ENCODE results near the gene ITGB7. TPM values are rescaled to one million over a fixed set of nuclear protein-coding genes. Genes with fewer than 3 reads are reported as not detected.
"Not testable (repeated sequence)": the region's sequence is repeated elsewhere in the genome, so short reads cannot be mapped to it uniquely, and the experiment has no call there.

Gene ITGB7
- total RNA-seq, 1 experiment from 2014 or later: 38.6 TPM

DNA sequence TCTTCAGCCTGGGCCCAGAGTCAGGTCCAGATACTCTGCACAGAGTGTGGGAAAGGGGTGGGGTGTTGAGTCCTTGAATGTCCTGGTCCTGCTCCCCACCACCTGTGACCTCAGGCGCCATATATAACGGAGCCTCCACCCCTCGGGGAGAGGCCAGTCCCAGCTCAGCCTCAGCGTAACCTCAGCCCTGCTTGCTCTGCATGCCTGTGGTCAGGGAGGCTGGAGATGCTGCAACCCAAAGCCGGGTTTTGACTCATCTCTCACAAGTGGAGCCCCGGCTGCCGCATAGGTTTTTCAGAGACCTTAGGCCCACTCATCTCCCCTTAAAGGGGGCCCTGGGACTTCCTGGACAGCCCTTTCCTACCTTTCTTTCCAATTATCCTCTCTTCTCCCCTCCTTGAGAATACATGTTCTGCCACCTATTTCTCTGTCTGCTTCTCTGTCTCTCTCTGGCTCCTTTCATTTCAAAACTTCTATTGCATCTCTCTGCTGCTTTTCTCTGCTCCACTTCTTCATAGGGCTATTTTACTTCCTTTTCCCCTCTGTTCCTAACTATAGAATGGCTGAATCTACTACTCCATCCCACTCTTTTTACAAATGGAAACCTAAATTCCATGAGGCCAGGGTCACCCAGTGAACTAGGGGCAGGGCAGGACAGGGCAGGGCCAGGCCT is 1.2 kb downstream of the ITGB7 start:
- DNase-seq (ENCODE audit: low read depth): no peak

DNA sequence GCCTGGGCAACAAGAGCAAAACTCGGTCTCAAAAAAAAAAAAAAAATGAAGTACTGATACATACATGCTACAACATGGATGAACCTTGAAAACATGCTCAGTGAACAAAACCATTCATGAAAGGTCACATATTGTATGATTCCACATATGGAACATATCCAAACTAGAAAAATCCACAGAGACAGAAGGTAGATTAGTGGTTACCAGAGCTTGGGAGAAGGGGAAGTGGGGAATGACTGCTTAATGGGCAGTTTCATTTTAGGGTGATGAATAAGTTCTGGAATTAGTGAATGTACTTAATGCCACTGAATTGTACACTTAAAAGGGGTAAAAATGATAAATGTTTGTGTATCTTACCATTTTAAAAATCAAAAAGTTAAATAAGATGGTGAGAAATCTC is 2.7 kb downstream of the ITGB7 start:
- DNase-seq (ENCODE audit: low read depth): no peak
- in situ Hi-C loops (cut with HindIII; ENCODE audit: low pct_unique_long_range_greater_than_20kb, low sequenced_read_pairs): no loop called here

More for the DNA sequence above, 1.2 kb downstream of the ITGB7 start:
- in situ Hi-C loops (cut with HindIII; ENCODE audit: low pct_unique_long_range_greater_than_20kb, low sequenced_read_pairs): no loop called here

GRCh38 chr12:53202316-53202715 is 4.7 kb downstream of the ITGB7 start:
- DNase-seq (ENCODE audit: low read depth); in situ Hi-C loops (cut with HindIII; ENCODE audit: low pct_unique_long_range_greater_than_20kb, low sequenced_read_pairs): not testable (repeated sequence)

GRCh38 chr12:53201639-53202038 is 5.4 kb downstream of the ITGB7 start:
- DNase-seq (ENCODE audit: low read depth): no peak
- in situ Hi-C loops (cut with HindIII; ENCODE audit: low pct_unique_long_range_greater_than_20kb, low sequenced_read_pairs): no loop called here

DNA sequence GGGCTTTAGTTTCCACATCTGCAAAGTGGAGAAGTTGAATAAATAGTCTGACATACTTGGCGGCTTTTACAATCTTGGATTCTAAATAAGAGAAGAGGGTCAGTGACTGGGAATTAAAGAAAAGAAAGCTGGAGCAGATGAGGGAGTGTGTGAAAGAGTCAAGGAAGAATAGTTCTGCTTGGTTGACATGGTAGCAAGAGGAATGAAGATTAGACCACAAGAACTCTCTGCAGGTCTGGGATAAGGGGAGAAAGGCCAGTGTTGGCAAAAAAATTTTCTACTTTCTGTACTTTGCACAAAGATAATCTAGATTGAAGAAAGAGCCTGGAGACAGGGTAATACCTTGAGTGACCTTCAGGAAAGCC is 5.9 kb downstream of the ITGB7 start:
- in situ Hi-C loops (cut with HindIII; ENCODE audit: low pct_unique_long_range_greater_than_20kb, low sequenced_read_pairs): no loop called here
- no peak for DNase-seq (ENCODE audit: low read depth)

DNA sequence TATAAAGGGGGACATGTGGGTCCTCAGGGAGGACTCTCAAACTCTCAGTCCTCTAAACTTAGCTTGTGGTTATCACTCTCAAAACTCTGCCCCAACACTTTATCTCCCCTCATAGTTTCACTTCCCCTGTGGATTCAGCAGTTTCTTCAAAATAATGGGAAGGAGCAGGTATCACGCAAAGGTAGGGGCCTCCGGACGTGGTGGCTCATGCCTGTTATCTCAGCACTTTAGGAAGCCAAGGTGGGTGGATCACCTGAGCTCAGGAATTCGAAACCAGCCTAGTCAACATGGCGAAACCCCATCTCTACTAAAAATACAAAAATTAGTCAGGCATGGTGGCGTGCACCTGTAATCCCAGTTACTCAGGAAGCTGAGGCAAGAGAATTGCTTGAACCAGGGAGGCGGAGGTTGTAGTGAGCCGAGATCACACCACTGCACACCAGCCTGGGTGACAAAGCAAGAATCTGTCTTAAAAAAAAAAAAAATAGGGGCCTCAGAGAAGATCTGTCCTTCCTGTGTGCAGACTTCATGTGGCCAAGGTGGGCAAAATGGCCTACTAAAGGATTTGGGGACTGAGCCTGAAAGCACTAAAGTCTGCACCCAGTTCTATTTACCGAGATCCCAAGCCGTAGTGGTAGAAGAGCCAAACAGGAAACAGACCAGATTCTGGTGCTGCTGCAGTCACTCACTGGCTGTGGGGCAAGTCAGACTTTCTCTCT is 6.4 kb downstream of the ITGB7 start:
- no peak for DNase-seq (ENCODE audit: low read depth)
- in situ Hi-C loops (cut with HindIII; ENCODE audit: low pct_unique_long_range_greater_than_20kb, low sequenced_read_pairs): no loop called here

DNA sequence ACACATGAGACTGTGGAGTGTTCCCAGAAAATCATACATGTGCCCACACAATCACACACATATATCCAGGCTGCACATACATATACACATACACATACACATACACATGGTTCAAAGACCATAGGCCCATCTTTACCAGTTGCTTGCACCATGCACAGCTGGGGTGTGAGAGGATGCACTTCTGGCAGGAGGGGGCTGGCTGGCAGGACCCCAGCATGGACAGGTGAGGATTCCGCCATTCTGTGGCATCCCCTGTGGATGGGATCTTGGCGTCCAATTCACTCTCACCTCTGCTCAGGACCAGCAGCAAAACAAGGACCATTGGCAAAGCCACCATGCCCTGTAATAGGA is 7.0 kb downstream of the ITGB7 start:
- no peak for DNase-seq (ENCODE audit: low read depth)
- in situ Hi-C loops (cut with HindIII; ENCODE audit: low pct_unique_long_range_greater_than_20kb, low sequenced_read_pairs): no loop called here

DNA sequence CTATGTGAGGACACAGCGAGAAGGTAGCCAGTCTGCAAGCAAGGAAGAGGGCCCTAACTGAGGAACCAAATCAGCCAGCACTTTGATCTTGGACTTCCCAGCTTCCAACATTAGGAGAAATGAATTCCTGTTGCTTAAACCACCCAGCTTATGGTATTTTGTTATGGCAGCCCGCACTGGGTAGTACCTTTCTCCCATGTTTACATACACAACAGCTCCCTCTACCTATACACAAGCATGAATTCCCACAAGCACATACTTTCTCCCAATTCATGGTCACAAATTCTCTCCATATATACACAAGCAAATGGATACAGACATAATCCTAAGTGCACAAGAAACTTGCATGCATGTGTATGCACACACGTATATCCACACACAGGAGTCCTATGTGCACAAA is 7.4 kb downstream of the ITGB7 start:
- DNase-seq (ENCODE audit: low read depth): no peak
- in situ Hi-C loops (cut with HindIII; ENCODE audit: low pct_unique_long_range_greater_than_20kb, low sequenced_read_pairs): loop anchor here (10.0 kb wide), 1 partner anchor 65 kb away; no protein-coding TSS in a partner anchor

- no peak for DNase-seq (ENCODE audit: low read depth)
- in situ Hi-C loops (cut with HindIII; ENCODE audit: low pct_unique_long_range_greater_than_20kb, low sequenced_read_pairs): loop anchor here (10.0 kb wide), 1 partner anchor 64 kb away; no protein-coding TSS in a partner anchor
These were observed 8.5 kb downstream of the ITGB7 start for GRCh38 chr12:53198486-53199110.

DNA sequence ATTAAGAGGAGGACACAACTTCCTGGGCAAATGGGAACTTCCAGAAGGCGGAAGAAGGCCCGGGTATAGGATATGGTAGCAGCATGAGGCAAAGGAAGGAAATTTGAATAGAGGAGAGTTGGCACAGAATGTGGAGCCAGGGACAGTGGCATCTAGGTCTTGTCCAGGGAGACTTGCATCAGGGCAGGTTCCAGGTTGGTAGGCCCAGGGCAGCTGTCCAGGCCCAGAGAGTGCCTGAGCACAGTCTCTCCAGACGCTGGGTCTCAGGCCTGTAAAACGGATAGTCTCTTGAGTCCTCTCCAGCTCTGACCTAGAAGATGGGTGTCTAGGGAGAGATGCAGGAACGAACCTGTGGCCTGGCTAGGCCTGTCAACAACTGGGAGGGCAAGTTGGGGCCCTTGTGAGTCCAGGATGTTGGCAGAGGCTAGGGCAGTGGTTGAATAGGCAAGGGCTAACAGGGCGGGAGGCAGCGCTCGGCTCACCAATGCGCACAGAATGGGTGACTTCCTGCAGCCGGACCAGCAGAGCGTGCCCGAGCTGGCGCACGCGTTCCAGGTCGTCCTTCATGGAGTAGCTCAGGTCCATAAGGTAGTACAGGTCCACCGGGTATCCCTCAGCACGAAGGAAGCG is 9.9 kb downstream of the ITGB7 start:
- in situ Hi-C loops (cut with HindIII; ENCODE audit: low pct_unique_long_range_greater_than_20kb, low sequenced_read_pairs): loop anchor here (10.0 kb wide), 1 partner anchor 62 kb away; no protein-coding TSS in a partner anchor
- DNase-seq (ENCODE audit: low read depth): no peak

DNA sequence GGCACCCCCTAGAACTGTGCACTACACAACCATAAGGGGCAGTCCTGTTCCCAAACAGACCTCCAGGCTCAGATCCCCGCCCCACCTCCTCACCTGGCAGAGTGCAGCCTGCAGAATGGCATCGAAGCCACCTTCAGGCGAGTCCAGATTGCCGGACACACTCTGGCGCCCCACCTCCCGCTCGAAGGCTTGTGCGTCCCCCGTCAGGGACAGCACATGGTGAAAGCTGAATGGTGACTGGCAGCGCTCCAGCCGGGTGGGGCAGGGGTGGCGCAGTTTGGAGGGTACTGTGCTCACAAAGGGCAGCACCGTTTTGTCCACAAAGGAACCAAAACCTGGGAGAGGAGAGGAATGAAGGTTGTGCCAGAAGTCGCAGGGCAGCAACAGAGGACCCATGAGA is 10.6 kb downstream of the ITGB7 start:
- in situ Hi-C loops (cut with HindIII; ENCODE audit: low pct_unique_long_range_greater_than_20kb, low sequenced_read_pairs): loop anchor here (10.0 kb wide), 1 partner anchor 62 kb away; no protein-coding TSS in a partner anchor
- DNase-seq (ENCODE audit: low read depth): no peak

DNA sequence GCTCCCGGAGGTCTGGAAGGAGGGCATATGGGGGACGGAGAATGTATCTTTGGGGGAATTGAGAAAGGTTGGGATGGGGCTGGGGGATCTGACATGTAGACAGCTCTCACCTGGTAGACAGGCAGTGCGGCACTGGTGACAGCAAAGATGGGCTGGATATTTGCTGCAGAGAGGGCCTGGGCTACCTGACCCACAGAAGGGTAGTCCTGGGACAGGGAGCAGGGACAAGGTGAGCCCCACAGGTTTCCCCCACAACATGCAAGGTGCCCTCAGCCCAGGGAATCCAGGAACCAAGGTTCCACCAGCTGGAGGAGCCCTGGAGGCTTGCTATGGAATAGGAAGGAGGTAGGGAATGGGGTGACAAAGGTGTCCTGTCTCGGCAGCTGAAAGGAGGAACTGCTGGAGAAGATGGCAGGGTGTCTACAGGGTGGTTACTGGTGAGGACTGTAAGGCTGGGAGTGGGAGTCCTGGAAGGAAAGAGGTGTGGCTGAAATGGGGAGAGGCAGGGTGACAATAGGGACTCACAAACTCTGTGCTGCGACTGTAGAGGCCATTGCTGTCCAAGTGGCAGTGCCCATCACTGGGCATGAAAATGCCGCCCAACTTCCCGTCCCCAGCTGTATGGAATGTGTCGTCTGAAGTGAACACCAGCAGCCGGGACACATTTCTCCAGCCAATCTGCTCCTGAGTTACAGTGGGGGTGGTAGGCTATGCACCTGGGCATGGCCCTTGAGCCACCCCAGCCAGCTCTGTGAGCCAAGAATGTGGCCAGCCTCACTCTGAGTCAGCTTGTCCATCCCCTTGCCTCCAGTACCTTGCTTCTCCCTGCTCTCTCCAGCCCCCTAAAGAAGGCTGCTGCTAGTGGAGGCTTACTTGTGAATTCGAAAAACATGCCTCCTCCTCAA is 11.3 kb downstream of the ITGB7 start:
- peak; percentile 22 for DNase-seq (ENCODE audit: low read depth)
- in situ Hi-C loops (cut with HindIII; ENCODE audit: low pct_unique_long_range_greater_than_20kb, low sequenced_read_pairs): loop anchor here (10.0 kb wide), 1 partner anchor 61 kb away; no protein-coding TSS in a partner anchor

DNA sequence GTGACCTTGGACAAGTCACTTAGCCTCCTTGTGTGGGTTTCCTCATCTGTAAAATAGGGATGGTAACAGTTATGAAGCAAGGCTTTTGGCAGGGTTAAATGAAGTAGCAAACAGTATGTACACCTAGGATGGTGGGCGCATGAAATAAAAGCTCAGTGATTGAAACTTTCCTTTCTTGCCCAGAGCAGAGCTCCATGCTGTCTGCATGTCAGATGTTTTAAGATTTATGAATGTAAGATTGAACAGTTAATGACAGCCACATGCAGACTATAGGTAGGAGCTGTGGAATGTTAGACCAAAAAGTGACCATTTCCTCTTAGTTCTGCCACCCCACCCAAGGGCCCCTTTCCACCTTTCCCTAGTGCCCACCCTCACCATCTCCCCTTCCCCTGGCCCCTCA is 12.1 kb downstream of the ITGB7 start:
- in situ Hi-C loops (cut with HindIII; ENCODE audit: low pct_unique_long_range_greater_than_20kb, low sequenced_read_pairs): loop anchor here (10.0 kb wide), 1 partner anchor 60 kb away; no protein-coding TSS in a partner anchor
- DNase-seq (ENCODE audit: low read depth): no peak

GRCh38 chr12:53193985-53194716 is 12.9 kb downstream of the ITGB7 start:
- in situ Hi-C loops (cut with HindIII; ENCODE audit: low pct_unique_long_range_greater_than_20kb, low sequenced_read_pairs): loop anchor here (10.0 kb wide), 1 partner anchor 59 kb away; no protein-coding TSS in a partner anchor

DNA sequence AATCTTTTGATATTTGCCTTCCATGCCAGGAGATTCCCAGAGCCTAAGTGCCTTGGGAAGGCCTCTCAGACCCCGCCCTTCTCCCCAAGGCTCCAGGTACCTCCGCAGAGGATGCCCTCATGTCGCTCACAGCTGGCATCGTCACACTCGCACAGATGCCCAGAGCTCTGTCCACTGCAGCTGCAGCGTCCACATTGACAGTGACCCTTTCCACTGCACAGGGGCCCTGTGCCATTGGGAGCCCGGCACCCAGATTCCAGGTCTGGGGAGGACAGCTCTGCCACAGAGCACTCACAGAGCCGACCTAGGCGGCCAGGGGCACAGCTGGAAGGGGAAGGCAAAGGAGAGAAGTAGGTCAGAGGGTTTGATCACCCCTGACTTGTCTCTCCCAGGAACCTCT is 14.0 kb downstream of the ITGB7 start:
- in situ Hi-C loops (cut with HindIII; ENCODE audit: low pct_unique_long_range_greater_than_20kb, low sequenced_read_pairs): loop anchor here (10.0 kb wide), 1 partner anchor 58 kb away; no protein-coding TSS in a partner anchor
- DNase-seq (ENCODE audit: low read depth): no peak

More at GRCh38 chr12:53193985-53194716, 12.9 kb downstream of the ITGB7 start:
- no peak for DNase-seq (ENCODE audit: low read depth)

- no peak for DNase-seq (ENCODE audit: low read depth)
- in situ Hi-C loops (cut with HindIII; ENCODE audit: low pct_unique_long_range_greater_than_20kb, low sequenced_read_pairs): loop anchor here (10.0 kb wide), 1 partner anchor 58 kb away; no protein-coding TSS in a partner anchor
These were observed 14.5 kb downstream of the ITGB7 start for GRCh38 chr12:53192531-53193021.

Measured in Caki2 (cell line).